GM18870 (cell line): ENCODE measurements around the gene RNH1.

Source experiments
- ATAC-seq: cut with Tn5 transposase; IDR thresholded peaks from one replicate; pipeline ENCODE4 v1.9.1; 2021; ENCODE audit warnings: moderate library complexity; ENCODE audit not compliant: unreplicated experiment

Gene RNH1

DNA sequence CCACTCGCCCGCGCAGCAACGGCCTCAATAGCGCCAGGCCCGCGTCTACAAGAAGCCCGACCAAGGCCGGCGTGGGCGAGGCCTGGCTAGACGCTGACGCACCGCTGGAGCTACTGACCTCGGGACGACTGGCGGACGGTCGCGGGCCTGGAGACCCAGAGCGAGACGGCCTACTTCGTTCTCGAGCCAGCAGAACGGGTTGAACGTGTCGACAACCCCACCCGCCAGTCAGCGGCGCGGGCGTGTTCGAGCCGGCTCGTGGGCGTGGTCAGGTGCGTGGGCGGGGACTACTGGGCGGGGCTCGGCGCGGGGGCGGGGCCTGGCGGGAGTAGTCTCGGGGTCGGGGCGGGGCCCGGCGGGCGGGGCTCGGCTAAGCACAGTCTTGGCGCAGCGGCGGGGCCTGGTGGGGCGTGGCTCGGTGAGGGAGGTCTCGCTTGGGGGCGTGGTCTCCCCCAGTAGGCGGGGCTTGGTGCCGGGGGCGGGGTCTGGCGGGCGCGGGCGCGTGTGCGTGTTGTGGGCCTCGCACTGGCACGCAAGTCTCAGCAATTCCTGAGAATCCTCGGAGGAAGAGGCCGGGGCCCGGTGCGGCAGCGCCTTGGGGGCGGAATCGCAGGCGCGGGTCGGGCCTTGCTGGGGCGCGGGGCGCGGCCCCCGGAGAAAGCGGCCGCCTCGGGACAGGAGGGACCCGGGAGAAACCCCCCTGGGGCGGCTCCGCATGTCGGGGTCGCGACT lies at the start of gene RNH1:
Gene RNH1, minus strand, starts transcription at position 248 of the 732 bp plus-strand sequence. CDS start 5,080 bp downstream, outside the sequence.
- peak; percentile 30 for ATAC-seq

DNA sequence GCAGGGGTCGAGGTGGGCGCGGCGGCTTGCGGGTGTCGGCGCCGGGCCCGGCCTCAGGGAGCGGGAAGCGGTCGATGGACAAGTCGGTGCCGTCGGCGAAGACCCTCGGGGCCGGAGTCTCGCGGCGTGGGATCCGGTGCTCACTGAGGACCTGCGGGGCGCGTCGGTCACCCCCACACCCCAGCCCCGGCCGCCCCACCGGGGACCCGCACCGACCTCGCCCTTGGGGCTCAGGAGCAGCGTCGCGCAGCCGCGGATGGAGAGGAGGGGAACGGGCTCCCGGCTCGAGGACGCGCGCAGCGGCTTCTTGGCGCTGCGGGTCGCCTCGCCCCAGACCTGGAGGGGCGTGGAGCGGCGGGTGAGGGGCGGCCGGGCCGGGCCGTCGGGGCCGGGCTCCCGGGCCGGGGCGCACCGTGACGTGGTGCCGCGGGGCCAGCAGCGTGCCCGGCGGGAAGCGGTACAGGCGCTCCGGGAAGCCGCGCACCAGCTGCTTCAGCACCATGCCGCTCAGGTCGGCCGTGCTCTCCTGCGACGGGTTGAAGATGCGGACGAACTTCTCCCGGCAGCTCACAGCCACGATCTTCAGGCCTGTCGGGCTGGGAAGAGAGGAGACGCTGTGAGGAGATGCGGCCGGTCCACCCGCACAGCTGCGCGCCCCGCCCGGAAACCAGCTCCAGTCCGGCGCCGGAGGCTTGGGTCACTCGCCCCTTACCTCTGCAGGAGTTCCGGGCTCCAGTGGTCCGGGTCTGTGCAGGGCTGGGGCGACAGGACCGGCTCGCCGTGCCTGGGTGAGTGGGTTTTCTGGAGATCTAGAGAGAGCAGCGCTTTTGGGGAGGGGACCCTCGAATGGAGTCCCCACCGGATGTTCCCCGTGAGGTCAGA lies 49.0 kb upstream of the RNH1 start:
- no peak for ATAC-seq

DNA sequence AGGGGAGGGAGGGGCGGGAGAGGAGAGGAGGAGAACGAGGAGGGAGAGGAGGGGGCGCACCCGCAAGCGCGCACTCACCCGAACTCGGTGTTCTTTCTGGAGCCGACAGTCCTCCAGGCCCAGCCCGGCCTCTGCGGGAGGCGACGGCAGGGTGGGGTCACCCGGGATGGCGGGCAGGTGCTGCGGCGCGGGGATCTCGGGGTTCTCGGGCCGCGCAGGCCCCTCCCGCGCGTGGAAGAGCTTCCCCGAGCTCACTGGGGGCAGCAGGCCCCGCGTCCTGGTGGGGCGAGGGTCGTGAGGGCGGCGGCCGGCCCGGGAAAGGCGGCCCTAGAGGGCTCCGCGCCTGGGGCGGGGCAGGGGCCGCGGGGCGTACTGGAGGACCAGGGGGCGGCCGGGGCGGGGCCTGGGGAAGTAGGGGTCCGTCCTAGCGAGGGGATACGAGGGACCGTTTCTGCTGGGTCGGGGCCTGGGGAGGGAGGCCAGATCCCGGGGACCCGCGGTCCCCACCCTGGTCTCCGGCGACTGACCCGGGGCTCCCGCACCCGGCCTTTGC lies 48.3 kb upstream of the RNH1 start:
- no peak for ATAC-seq

DNA sequence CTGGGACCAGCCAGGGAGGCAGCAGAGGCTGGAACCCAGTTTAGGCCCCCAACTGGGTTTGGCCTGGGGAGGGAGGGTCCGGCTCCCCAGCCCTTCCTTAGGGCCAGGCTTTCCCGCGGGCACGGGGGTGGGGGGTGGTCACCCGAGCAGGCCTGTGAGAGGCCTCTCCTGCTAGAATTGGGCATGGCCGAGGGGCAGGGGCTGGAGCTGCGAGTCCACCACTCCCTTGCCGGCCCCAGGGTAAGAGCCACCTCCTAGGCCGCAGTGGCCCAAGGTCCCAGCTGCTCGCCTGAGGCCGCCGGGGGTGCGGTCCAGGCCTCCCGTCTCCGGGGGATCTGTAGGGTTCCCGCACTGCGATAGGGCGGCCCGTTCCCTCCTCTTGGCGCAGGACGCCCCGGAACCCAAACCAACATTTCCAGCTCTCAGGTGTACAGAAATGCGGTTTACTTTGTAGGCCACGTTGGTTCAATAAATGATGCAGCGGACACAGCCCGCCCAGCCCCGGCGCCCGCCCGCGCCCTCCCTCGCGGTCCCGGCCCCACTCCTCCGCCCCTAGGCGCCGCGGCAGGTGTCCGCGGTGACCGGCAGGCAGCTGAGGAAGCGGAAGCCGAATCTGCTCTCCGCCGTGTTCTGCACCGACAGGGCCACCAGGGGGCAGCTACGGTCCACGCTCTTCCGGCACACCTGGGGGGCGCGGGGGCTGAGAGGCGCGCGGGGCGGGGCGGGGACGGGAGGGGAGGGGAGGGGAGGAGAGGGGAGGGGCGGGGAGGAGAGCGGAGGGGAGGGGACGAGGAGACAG lies 47.6 kb upstream of the RNH1 start:
- no peak for ATAC-seq

DNA sequence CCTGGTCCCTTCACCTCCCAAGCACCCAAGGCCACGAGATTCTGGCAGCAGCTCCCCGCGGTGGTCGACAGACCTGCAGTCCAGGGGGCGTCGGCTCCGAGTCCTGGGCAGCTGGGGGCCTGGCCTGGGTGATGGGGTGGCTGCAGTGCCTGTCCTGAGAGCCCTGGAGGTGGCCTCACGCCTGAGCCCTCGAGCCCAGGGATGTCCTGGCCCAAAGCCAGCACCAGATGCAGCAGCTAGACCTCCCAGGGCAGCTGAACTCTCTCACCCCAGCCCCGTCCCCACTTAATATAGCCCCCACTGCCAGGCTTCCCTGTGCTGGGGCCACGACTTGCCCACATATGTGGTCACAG lies 46.9 kb upstream of the RNH1 start:
- no peak for ATAC-seq

DNA sequence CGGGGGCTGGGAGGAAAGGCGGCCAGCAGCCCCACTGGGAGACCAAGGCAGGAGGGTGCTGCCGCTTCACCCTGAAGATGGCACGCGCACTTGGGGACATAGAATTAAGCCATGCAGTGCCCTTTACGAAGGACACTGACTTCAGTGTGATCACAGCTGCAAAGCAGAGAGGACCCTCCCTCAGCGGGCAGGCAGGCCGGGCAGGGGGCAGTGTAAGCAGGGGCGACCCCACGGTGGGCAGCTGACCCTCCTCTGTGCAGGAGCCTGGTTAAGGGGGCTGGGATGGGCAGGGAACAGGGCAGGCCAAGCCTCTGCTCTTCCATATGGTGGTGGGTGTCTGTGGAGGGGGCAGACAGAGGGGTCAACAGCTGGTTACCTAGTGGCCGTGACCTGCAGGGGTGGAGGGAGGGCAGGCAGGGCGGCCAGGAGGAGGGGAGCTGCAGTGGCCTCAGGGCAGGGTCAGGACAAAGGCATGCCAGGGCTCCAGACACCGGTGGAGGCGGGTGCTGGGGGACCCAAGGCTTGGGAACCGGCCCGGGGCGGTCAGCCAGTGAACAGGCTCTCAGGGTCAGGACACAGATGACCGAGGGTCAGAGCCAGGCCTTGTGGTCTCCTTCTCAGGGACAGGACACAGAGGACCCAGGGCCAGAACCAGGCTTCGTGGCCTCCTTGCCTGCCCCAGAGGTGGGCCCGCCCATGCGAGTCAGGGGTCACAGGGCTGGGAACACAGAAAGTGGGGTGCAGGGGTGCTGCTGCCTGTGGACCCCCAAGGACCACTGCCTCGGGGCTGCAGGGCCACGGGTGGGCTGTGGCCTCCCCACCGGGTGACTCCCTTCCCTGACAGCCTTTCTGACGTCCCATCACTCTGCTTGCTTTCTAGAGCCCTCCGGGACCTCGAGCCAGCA lies 46.3 kb upstream of the RNH1 start:
- ATAC-seq = no peak

DNA sequence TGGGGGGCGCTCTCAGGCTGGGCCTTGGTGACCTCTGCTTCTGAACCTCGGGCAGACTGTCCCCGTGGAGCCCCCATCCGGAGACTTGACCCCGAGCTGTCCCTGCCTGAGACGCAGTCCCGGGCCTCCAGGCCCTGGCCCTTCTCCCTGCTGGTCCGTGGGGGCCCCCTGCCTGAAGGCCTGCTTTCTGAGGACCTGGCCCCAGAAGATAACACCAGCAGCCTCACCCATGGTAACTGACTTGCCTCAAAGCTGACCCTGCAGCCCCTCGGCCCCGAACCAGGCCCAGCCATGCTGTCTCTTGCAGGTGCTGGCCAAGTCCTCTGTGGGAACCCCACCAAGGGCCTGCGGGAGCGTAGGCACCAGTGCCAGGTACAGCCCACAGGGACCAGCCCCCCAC lies 44.6 kb upstream of the RNH1 start:
- no peak for ATAC-seq

DNA sequence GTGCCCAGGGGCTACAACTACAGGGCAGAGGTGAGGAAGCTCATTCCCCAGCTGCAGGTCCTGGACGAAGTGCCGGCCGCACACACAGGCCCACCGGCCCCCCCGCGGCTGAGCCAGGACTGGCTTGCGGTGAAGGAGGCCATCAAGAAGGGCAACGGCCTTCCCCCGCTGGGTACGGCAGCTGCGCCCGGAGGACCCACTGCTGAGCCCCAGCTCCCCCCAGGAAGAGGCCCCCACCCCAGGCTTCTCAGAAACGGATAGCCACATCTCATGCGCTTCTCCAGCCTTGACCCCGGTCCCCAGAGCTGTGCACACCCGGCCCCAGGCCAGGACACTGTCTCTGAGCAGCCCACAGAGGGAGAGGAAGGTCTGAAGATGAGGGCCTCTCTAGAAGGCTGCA lies 44.1 kb upstream of the RNH1 start:
- ATAC-seq = no peak

DNA sequence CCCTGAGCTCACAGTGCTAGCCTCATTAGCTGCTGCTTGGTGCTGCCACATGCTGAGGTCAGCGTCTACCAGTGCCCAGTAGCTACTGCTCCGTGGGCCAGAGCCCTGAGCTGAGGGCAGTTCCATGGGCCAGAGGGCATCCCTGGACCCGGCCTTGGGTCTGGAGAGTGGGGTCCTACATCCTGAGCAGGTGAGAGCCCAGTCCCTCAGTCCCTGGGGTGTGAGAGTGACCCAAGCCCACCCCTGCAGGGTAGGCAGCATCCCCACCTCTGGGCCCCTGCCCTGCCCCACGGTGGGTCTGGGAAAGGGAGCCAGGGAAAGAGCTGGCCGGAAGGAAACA lies 43.7 kb upstream of the RNH1 start:
- no peak for ATAC-seq

DNA sequence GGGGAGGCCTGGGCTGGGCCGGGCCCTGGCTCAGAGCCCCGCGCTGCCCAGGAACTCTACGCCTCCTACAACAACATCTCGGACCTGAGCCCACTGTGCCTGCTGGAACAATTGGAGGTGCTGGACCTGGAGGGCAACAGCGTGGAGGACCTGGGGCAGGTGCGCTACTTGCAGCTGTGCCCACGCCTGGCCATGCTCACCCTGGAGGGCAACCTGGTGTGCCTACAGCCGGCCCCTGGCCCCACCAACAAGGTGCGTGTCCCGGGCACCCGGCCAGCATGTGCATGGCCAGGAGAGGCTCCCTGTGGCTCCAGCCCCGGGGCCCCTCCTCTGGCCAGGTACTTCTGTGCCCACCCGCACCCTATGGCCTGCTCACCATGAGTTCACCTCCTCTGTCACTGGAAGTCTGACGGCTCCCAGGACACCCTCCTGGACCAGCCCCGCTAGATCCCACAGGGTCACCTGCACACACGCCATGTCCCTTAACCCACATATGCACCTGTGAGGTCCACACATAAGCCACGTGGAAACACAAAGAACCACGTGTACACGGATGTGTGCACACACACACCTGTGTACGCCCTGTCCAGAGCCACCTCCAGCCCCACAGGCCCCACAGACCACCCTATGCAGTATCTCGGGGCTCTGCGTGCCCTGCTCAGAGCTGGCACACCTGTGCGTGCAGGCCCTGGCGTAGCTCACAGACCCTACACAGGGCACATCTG lies 43.1 kb upstream of the RNH1 start:
- no peak for ATAC-seq

DNA sequence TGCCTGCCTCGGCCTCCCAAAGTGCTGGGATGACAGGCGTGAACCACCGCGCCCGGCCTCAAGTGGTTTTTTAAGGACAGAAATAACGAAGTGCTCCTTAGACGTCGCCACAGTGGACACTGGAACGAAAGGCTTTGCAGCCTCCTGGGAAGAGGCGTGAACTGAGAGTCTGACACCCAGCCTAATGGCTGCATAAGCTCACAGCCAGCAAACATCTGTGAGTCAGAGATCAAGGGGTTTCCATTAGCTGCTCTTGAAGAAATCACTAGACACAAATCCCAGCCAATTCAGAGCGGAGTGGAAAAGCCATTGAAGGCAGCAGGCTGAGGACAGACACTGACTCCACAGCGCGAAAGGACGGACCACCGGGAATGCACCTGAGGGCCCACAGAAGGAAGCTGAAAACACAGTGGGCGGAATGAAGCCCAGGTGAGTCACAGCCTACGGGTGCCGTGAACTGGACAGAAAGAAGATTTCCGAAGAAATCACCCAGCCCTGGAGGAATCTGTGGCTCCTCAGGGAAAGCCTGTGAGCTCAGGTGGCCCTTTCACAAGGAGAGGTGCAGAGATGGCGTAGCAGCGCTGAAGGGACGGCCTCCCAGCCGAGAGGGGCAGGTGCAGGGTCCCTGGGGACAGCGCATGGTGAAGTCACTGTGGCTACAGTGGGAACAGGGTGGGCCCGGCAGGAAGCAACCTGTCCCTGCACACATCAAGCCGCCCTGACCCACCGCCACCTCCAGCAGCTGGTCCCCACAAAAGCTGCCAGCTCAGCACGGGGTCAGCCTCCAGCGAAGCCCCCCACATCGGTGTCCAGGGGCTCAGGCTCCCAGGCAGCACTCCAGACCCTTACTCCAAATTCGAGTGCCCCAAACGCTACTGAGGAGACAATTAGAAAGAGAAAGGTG lies 41.9 kb upstream of the RNH1 start:
- no peak for ATAC-seq

DNA sequence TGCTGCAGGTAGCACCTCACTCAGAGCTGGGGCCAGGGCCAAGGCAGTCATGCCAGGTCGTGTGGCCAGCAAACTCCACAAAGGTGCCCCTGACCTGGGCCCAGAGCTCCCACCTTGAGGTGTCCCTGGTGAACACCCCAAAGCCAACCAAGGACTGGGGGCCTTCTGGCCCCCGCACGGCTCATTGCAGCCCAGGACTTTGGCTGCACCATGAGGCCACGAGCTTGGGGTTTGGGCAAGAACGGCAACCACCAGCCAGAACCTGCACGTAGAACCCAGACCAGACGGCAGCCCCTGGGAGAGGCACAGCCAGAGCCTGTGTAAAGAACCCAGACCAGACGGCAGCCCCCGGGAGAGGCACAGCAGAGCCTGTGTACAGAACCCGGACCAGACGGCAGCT lies 38.1 kb upstream of the RNH1 start:
- no peak for ATAC-seq

DNA sequence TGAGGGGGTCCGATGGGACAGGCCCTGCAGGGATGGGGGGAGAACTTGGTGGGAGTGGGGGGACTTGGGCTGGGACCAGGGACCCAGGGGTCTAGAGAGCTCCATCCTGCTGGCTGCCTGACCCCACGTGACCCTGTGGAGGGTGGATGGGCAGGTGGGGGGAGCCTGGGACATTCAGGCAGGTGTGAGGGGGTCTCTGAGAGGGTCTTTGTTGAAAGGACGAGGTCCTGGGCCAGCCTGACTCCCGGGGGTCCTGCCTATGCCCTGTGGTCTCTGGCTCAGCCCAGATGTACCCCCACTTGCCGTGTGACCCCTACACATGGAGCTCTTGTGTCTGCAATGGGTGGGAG lies 37.8 kb upstream of the RNH1 start:
- ATAC-seq = no peak

DNA sequence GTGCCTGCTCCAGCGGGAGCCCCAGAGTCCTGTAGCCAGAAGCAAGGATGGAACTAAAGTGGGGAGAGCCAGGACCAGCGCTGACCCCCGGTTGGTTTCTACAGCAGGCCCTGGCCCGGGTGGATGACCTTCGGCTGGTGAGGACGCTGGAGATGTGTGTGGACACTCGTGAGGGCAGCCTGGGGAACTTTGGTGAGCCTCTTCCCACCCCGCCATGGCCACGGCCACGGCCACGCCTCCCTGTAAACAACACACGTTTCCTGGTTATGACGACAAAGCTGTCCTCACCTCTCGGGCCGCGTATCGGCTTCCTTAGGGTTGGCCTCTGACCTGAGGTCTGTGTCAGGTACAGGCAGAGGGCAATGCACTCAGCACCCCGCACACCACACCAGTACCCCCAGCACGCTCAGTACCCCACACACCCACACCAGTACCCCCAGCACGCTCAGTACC lies 34.4 kb upstream of the RNH1 start:
- no peak for ATAC-seq

DNA sequence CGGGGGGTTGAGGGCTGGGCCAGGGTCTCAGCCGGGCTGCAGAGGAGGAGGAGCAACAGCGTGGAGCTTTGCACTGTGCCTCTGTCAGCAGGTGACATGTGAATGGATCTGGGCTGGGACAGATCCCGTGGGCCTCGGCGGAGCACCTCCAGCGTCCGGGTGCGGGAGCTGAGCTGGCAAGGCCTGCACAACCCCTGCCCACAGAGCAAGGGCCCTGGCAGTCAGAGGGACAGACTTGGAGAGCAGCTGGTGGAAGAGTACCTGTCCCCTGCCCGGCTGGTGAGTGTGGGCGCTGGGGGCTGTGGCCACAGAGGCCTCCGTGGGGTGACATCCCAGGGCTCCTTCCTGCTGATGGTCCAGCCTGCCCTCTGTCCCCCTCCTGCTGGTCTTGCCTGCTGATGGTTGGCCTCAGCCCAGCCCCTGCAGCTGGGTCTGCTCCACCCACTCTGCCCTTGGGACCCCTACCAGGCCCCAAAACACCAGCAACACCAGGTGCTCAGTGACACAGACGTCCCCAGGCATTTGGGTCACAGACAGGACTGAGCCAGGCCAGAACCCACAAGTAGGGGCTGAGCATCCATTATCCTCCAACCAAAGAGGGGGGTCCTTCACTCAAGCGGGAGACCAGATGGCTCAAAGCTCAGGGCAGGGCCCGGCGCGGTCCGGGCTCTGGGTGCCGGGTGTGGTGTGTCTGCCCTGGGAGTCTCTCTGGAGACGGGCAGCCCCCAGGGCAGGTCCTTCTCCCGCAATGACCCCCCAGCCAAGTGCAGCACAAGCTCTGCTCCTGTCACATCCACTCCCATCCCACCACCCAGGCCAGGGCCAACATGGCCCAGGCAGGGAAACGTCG lies 33.8 kb upstream of the RNH1 start:
- ATAC-seq = no peak

DNA sequence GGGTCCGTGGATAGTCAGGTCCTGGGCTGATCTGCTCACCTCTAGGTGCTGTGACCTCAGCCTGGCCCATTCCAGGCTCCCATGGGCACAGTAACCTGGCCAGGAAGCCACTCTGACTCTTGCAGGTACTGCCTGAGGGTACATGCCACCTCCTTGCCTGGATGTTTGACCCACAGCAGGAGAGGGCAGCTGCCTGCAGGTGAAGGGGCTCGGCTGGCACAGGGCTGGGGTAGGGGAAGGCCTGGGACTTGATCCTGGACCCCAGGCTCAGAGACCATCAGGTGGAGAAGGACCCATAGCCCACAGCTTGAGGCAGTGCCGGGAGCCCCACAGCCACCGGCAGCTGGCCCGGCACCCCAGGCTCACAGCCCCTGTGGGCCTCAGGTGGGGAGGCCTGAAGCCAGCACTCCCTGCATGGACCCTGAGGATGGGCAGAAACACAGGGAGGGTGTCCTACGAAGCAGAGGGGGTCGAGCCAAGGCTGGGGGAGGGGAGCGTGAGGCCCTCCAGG lies 33.0 kb upstream of the RNH1 start:
- ATAC-seq = no peak

DNA sequence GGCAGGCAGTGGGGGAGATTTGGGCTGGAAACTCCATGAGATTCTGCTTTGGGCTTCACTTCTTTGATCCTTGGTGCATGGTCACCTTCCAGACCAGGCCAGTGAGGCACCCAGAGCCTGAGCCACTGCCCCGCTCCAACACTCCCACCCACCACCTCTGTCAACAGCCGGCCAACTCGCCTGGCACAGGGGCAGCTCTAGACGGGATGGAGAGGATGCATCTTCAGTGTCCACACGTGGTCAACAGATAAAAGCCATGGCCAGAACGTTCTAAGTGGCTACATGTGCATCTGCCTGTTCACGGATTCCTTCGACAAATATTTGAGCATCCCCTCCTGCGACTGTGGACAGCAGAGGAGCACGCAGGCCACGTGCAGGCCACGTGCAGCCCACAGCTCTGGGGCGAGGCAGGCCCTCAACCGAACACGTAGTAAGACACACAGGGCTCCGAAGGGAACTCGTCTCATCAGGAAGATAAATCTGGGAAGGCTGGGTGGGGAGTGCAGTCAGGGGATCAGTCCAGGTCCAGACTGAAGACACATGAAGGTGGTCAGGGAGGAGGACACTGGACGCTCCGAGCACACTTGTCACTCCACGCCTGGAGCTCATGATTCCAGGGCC lies 31.5 kb upstream of the RNH1 start:
- no peak for ATAC-seq
